Eye (tissue), 1 donor: ENCODE data around the gene FRMD5.

ENCODE experiments used
- DNase-seq: peaks from one replicate; pipeline ENCODE4 v3.0.0-alpha.2; 2015

The FRMD5 gene

GRCh38 chr15:43922021-43922420, 273.1 kb downstream of the FRMD5 start:
- no peak for DNase-seq

GRCh38 chr15:43920815-43921214, 274.3 kb downstream of the FRMD5 start:
- peak; percentile 89 for DNase-seq

GRCh38 chr15:43920254-43920600, 274.8 kb downstream of the FRMD5 start:
- DNase-seq, result no peak

GRCh38 chr15:43919540-43920253, 275.4 kb downstream of the FRMD5 start:
- DNase-seq, result no peak

- DNase-seq, result no peak
Measured at GRCh38 chr15:43918717-43919116, 276.4 kb downstream of the FRMD5 start.

GRCh38 chr15:43916326-43916660, 278.8 kb downstream of the FRMD5 start:
- no peak for DNase-seq

- peak; percentile 18 for DNase-seq
Measured at GRCh38 chr15:43915631-43916325, 279.3 kb downstream of the FRMD5 start.

- no peak for DNase-seq
Measured at GRCh38 chr15:43913941-43914340, 281.1 kb downstream of the FRMD5 start.

GRCh38 chr15:43913026-43913780, 281.9 kb downstream of the FRMD5 start:
- DNase-seq, result peak; percentile 45

GRCh38 chr15:43912208-43912607, 282.9 kb downstream of the FRMD5 start:
- no peak for DNase-seq

- DNase-seq, result peak; percentile 17
Measured at GRCh38 chr15:43911235-43911781, 283.8 kb downstream of the FRMD5 start.

GRCh38 chr15:43908516-43909050, 286.5 kb downstream of the FRMD5 start:
- no peak for DNase-seq

- no peak for DNase-seq
Measured at GRCh38 chr15:43905755-43906154, 289.3 kb downstream of the FRMD5 start.

GRCh38 chr15:43903864-43904290, 291.2 kb downstream of the FRMD5 start:
- DNase-seq, result peak; percentile 95

GRCh38 chr15:43901495-43901894, 293.6 kb downstream of the FRMD5 start:
- no peak for DNase-seq

- DNase-seq, result no peak
Measured at GRCh38 chr15:43900996-43901395, 294.1 kb downstream of the FRMD5 start.

GRCh38 chr15:43899928-43900327, 295.1 kb downstream of the FRMD5 start:
- no peak for DNase-seq

- DNase-seq, result no peak
Measured at GRCh38 chr15:43898891-43899290, 296.2 kb downstream of the FRMD5 start.

- no peak for DNase-seq
Measured at GRCh38 chr15:43896543-43896942, 298.5 kb downstream of the FRMD5 start.

- DNase-seq, result no peak
Measured at GRCh38 chr15:43895586-43895985, 299.5 kb downstream of the FRMD5 start.

- DNase-seq, result no peak
Measured at GRCh38 chr15:43893956-43894355, 301.1 kb downstream of the FRMD5 start.

- DNase-seq, result no peak
Measured at GRCh38 chr15:43889042-43889441, 306.0 kb downstream of the FRMD5 start.

GRCh38 chr15:43887901-43888300, 307.2 kb downstream of the FRMD5 start:
- DNase-seq, result no peak
